Lung (tissue), 12 donors: ENCODE measurements around the gene VCL. TPM values are rescaled to one million over a fixed set of nuclear protein-coding genes. Genes with fewer than 3 reads are reported as not detected.
A peak's percentile ranks its signal among the peaks of the same experiment; 100 is the strongest.

ENCODE experiments used
- ATAC-seq: fragments of 200-7000 bp; cut with Tn5 transposase; one replicate; pipeline ENCODE4 v1.9.1; 2020; ENCODE audit warnings: moderate number of reproducible peaks; ENCODE audit not compliant: insufficient read depth, low FRiP score
- DNase-seq, 3 donors: peaks; one replicate each; pipeline ENCODE4 v3.0.0-alpha.2; 2013 to 2017
- H3K27ac ChIP-seq, 2 donors: one replicate each; pipeline ENCODE4 v1.5.1; 2013; ENCODE audit warnings: mild to moderate bottlenecking in 2 of 2, moderate library complexity in 2 of 2, control low read depth in 1 of 2, inconsistent platforms in 1 of 2, low read depth in 1 of 2, low read length in 1 of 2
- H3K27me3 ChIP-seq, 3 donors: one replicate each; pipeline ENCODE4 v1.5.1; 2013; ENCODE audit warnings: low read length in 2 of 3; ENCODE audit not compliant: control insufficient read depth in 3 of 3, insufficient read depth in 3 of 3
- H3K36me3 ChIP-seq, 4 donors: one replicate each; pipeline ENCODE4 v1.5.1; 2013; ENCODE audit warnings: low read length in 4 of 4, mild to moderate bottlenecking in 1 of 4, moderate library complexity in 1 of 4; ENCODE audit not compliant: control insufficient read depth in 4 of 4, insufficient read depth in 4 of 4
- H3K4me1 ChIP-seq, 5 donors: one replicate each; pipeline ENCODE4 v1.5.1; 2013; ENCODE audit warnings: low read length in 5 of 5, mild to moderate bottlenecking in 2 of 5, moderate library complexity in 1 of 5; ENCODE audit not compliant: control insufficient read depth in 5 of 5, insufficient read depth in 5 of 5
- H3K4me3 ChIP-seq: one replicate; pipeline ENCODE4 v1.5.1; 2013; ENCODE audit warnings: mild to moderate bottlenecking, control low read depth, moderate library complexity
- H3K9ac ChIP-seq, 2 donors: one replicate each; pipeline ENCODE4 v1.5.1; 2013; ENCODE audit warnings: low read length in 2 of 2, control low read depth in 1 of 2; ENCODE audit not compliant: insufficient read depth in 1 of 2
- H3K9me3 ChIP-seq, 4 donors: one replicate each; pipeline ENCODE4 v1.5.1; 2013; ENCODE audit warnings: low read length in 3 of 4, mild to moderate bottlenecking in 1 of 4, moderate library complexity in 1 of 4; ENCODE audit not compliant: control insufficient read depth in 4 of 4, insufficient read depth in 3 of 4
- WGBS, 2 donors: extraction: QIAGEN DNeasy Blood & Tissue Kit; methylation state at CpG; one replicate each; pipeline ENCODE4 v1.1.7; 2013; 5-methylcytosine and 5-hydroxymethylcytosine counted together
- polyA plus RNA-seq, 2 donors: library from polyadenylated mRNA; stranded (reverse); fragments of 200-250 nt; gene quantifications; one replicate each; pipeline ENCODE4 v1.2.1, GENCODE V29; 2013
- total RNA-seq, 2 donors: library from RNA; depleted of rRNA in 1 of 2; stranded (reverse); fragments of >200 nt in 1 of 2; gene quantifications; one replicate each; pipeline ENCODE4 v1.2.1, GENCODE V29; 2014 to 2021
- TF ChIP-seq, protein P1 (sequence below): IDR thresholded peaks from 2 replicates; pipeline ENCODE4 v1.5.1; 2012; ENCODE audit warnings: mild to moderate bottlenecking; ENCODE audit errors: control extremely low read depth, extremely low read depth
- donor health status: control.
- donor health status: control.
- donor health status: Bipolar disorder and iron deficiency.
- donor health status: healthy.
- donor health status: DM: yes; HTN: yes; CAD: no.

Gene VCL
- total and polyA plus RNA-seq, 4 donors: 24.5 to 181 (median 86.3) TPM

DNA sequence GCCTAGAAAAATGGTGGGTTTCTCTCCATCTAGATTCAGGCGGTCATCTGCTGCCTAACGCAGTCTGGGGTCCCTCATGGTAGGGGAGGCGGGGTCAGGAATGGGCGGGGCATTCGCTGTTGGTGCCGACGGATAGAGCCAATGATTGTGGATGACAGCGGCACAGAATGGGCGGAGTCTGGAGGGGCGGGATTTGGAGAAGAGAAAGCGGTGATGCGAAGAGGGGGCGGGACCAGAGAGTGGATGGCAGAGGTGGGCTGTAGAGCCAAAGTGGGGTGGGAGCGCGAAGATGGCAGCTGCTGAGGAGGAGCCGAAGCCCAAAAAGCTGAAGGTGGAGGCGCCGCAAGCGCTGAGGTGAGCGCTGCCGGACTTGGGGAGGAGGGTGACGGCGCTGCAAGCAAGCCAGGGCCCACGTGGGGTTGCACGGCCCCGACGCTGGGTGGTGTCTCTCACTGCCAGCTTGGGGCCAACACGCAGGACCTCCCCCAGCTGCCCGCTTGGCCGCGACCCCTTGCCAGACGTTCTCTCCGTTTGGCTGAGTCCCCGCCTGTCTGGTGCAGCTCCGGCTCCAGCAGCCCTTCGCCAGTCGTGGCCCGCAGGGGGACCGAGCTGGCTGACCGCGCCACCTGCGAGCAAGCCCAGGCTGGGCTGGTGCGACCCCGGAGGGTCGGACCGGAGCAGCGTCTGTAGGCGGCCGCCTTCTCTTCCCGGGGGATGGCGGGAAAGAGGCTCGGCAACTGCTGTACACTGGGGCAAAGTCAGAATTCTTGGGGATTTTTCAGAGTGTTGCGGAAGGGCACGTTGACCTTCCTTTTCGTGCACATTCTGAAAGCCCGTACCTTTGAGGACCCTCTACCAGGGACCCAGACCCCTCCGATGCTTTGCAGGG is 153.3 kb downstream of the VCL start, which contains the start of gene ADK:
ADK (plus strand) TSS at position 232 of the 889 bp plus-strand sequence; CDS start at position 290, 58 bp downstream.
- H3K4me3 ChIP-seq: peak within 1 kb of the TSS; percentile 85
- H3K9ac ChIP-seq: peak within 1 kb of the TSS; percentile 91 to 98
- peak within 1 kb of the TSS; percentile 87 to 88 for H3K27ac ChIP-seq
- WGBS, 2 donors: 0% methylated on average over 50 to 57 of the region's 57 CpGs
- TF ChIP-seq, protein P1, sequence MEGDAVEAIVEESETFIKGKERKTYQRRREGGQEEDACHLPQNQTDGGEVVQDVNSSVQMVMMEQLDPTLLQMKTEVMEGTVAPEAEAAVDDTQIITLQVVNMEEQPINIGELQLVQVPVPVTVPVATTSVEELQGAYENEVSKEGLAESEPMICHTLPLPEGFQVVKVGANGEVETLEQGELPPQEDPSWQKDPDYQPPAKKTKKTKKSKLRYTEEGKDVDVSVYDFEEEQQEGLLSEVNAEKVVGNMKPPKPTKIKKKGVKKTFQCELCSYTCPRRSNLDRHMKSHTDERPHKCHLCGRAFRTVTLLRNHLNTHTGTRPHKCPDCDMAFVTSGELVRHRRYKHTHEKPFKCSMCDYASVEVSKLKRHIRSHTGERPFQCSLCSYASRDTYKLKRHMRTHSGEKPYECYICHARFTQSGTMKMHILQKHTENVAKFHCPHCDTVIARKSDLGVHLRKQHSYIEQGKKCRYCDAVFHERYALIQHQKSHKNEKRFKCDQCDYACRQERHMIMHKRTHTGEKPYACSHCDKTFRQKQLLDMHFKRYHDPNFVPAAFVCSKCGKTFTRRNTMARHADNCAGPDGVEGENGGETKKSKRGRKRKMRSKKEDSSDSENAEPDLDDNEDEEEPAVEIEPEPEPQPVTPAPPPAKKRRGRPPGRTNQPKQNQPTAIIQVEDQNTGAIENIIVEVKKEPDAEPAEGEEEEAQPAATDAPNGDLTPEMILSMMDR: no peak
- ATAC-seq (peak; percentile 99), DNase-seq (peak; percentile 100)
- H3K27me3 ChIP-seq: no peaks in the 10 kb centered on the region
- H3K36me3 ChIP-seq: no peaks in the 10 kb centered on the region
- no peaks in the 10 kb centered on the region for H3K9me3 ChIP-seq
- H3K4me1 ChIP-seq: peaks cover 4 to 17% (median 7%) of the 10 kb centered on the region in 5 donors

DNA sequence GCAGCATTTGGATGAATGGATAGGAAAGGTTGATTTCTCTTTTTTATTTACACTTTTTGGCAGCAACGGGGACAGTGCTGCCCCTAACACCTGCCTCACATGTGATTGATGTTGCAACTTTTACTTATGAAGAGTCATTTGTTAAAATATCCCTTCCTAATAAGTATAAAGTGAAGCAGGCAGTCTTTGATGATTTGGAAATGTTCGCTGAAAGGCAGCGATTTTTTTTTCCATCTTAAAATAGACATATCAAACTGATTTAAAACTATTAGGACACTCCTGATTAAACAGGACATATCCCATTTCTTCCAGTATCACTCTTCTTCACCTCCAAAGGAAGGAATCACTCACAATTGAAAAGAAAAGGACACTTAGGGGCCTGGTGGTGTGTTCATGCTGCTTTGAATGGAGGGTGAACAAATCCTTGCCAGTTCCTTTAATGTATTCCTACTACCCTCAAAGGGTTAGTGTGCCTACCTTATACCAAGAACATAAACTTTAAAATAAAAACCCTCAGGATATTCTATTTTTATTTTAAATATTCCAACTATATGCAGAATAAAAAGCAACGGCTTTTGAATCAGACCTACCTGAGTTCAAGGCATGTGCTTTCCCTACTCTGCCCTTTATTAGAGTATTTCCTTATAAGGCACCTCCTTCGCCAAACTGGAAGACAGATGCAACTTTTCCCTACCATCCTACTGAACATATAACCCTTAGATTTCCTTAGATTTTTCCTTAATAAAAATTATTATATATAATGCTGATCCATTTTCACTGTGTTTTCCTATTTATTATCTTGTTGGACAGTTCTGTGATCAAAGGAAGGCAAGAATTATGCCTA is 154.2 kb downstream of the VCL start:
- peak overlapping the region; percentile 85 for H3K4me3 ChIP-seq
- DNase-seq: peak in 1 of 3 donors; percentile 25
- peaks cover 2 to 23% (median 4%) of the 10 kb centered on the region in 5 donors for H3K4me1 ChIP-seq
- TF ChIP-seq, protein P1: no peak
- 20 to 22% methylated on average over 5 of the region's 5 CpGs for WGBS, 2 donors
- ATAC-seq: no peak
- H3K27ac ChIP-seq: peak overlapping the region; percentile 87 to 88
- no peaks in the 10 kb centered on the region for H3K9me3 ChIP-seq
- H3K27me3 ChIP-seq: no peaks in the 10 kb centered on the region
- H3K36me3 ChIP-seq: no peaks in the 10 kb centered on the region
- peak overlapping the region; percentile 71 to 91 for H3K9ac ChIP-seq

DNA sequence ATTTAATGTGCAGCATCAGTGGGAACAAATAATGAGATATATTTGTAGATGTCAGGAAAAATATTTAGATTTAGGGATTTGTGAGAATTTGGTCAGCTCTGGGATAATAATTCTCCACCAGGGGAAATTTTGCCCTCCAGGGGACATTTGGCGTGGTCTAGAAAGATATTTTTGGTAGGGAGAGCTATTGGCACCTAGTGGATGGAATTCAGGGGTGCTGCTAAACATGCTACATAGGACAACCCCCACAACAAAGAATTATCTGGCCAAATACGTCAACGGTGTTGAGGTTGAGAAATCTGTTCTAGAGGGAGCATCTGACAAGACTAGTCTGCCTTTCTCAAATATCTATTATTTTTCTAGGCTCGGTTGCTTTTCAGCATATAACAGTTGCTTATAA is 155.2 kb downstream of the VCL start:
- 56 to 69% methylated on average over 4 of the region's 4 CpGs for WGBS, 2 donors
- ATAC-seq: no peak
- peaks cover 2 to 23% (median 4%) of the 10 kb centered on the region in 5 donors for H3K4me1 ChIP-seq
- TF ChIP-seq, protein P1: no peak
- H3K9ac ChIP-seq: no peak overlapping the region
- H3K36me3 ChIP-seq: no peaks in the 10 kb centered on the region
- H3K4me3 ChIP-seq: no peak overlapping the region
- no peaks in the 10 kb centered on the region for H3K9me3 ChIP-seq
- peak; percentile 21 to 51 (median 50) for DNase-seq
- no peaks in the 10 kb centered on the region for H3K27me3 ChIP-seq
- peak overlapping the region in 1 of 2 donors; percentile 55 for H3K27ac ChIP-seq
